ENCODE measurements around the gene TLE1. TPM values are rescaled to one million over a fixed set of nuclear protein-coding genes. Genes with fewer than 3 reads are reported as not detected.

The TLE1 gene
- total and polyA plus RNA-seq, 2 donors (not counting 1 experiment from before 2014, with no cell fraction given), result 33.5 to 80.3 TPM

DNA sequence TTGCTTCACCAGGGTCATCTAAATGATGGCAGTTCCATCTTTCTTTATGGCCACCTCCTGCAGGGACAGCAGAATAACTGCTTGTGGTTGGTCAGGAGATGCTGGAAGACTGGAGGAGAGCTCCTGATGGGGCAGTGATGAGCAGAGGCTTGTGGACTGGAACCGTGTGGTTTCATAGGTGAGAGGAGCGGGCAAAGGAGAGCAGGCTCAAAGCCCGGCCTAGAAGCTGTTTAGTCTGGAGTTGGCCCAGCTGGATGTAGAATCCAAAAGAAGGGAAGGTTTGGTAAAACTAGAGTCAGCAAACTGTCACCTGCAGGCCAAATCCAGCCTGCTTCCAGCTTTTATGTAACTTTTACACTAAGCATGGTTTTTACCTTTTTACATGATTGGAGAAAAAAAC, 32.9 kb upstream of the TLE1 start:
- Histone ChIP-seq H3K36me3 (replicated peaks in 1 of 2; ENCODE audit: control extremely low read depth in 1 of 2, control insufficient read depth in 1 of 2, extremely low read depth in 1 of 2, insufficient read depth in 2 of 2, low read length in 1 of 2) (no peaks in the 10 kb centered on the region), H3K4me3 (ENCODE audit: control extremely low read depth in 1 of 5, extremely low read depth in 1 of 5, insufficient read depth in 1 of 5, low read depth in 2 of 5, low read length in 4 of 5) (no peak overlapping the region), H3K4me2 (replicated peaks; ENCODE audit: low read depth, low read length, poor library complexity, severe bottlenecking) (no peak overlapping the region), H3K9me3 (ENCODE audit: control extremely low read depth in 1 of 3, control insufficient read depth in 2 of 3, insufficient read depth in 1 of 3, low read length in 2 of 3) (peaks cover 0 to 4% (median 0%) of the 10 kb centered on the region in 3 donors), H3K4me1 (ENCODE audit: control insufficient read depth in 2 of 2, insufficient read depth in 2 of 2, low read length in 2 of 2) (peaks cover 0 to under 1% of the 10 kb centered on the region in 2 donors), H3K27ac (ENCODE audit: low read length in 2 of 2) (no peak overlapping the region), H4K20me1 (ENCODE audit: control insufficient read depth, insufficient read depth, low read length, poor library complexity, severe bottlenecking) (no peaks in the 10 kb centered on the region), H3K27me3 (replicated peaks in 1 of 4; ENCODE audit: control extremely low read depth in 1 of 4, control insufficient read depth in 3 of 4, insufficient read depth in 4 of 4, low read length in 3 of 4) (no peaks in the 10 kb centered on the region), H3K9ac (ENCODE audit: low read length) (no peak overlapping the region), H3K79me2 (ENCODE audit: control insufficient read depth, insufficient read depth, low read length) (no peaks in the 10 kb centered on the region), H2AFZ (ENCODE audit: insufficient read depth, low read depth, low read length, poor library complexity, severe bottlenecking) (no peak overlapping the region)
- DNase-seq (no peak), ATAC-seq (ENCODE audit: low read depth) (no peak)
- 93% methylated on average over 3 of the region's 3 CpGs for WGBS (ENCODE audit: insufficient coverage)
- no peak for TF ChIP-seq EZH2 (IDR thresholded peaks at IDR 0.05; ENCODE audit: borderline replicate concordance, insufficient read depth, low read depth, low read length, poor library complexity, severe bottlenecking)
- TF ChIP-seq, protein P1, sequence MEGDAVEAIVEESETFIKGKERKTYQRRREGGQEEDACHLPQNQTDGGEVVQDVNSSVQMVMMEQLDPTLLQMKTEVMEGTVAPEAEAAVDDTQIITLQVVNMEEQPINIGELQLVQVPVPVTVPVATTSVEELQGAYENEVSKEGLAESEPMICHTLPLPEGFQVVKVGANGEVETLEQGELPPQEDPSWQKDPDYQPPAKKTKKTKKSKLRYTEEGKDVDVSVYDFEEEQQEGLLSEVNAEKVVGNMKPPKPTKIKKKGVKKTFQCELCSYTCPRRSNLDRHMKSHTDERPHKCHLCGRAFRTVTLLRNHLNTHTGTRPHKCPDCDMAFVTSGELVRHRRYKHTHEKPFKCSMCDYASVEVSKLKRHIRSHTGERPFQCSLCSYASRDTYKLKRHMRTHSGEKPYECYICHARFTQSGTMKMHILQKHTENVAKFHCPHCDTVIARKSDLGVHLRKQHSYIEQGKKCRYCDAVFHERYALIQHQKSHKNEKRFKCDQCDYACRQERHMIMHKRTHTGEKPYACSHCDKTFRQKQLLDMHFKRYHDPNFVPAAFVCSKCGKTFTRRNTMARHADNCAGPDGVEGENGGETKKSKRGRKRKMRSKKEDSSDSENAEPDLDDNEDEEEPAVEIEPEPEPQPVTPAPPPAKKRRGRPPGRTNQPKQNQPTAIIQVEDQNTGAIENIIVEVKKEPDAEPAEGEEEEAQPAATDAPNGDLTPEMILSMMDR (IDR thresholded peaks at IDR 0.05), result no peak
- Mint-ChIP-seq H3K4me1 (peaks cover 5% of the 10 kb centered on the region), H3K4me3 (no peak overlapping the region), H3K27me3 (no peaks in the 10 kb centered on the region), H3K27ac (no peak overlapping the region), H3K9me3 (ENCODE audit: insufficient read depth) (peaks cover 4% of the 10 kb centered on the region)
- ChIA-PET CTCF (no interaction called here), POLR2A (no interaction called here)
- intact Hi-C loops (cut with micrococcal nuclease), result no loop called here

DNA sequence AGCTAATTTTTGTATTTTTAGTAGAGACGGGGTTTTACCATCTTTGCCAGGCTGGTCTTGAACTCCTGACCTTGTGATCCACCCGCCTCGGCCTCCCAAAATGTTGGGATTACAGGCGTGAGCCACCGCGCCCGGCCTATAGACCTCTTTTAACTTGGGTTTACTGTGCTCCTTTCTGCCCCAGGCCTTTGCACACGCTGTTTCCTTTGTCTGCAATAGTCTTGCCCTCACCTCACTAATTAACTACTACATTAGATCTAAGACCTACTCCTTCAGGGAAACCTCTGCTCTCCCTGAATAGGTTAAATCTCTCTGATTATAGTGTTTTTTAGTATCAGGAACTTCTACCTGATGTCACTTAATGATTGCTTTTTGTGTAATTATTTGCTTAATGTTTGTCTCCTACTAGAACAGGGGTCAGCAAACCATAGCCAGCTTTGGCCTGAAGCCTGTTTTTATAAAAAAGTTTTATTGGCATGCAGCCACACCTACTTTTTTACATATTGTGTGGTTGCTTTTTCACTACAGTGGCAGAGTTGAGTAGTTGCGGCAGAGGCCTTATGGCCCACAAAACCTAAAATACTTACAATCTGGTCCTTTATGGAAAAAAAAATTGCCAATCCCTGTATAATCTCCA, 31.2 kb upstream of the TLE1 start:
- Histone ChIP-seq H3K4me2 (replicated peaks; ENCODE audit: low read depth, low read length, poor library complexity, severe bottlenecking) (no peak overlapping the region), H3K27me3 (replicated peaks in 1 of 4; ENCODE audit: control extremely low read depth in 1 of 4, control insufficient read depth in 3 of 4, insufficient read depth in 4 of 4, low read length in 3 of 4) (no peaks in the 10 kb centered on the region), H3K27ac (ENCODE audit: low read length in 2 of 2) (no peak overlapping the region), H2AFZ (ENCODE audit: insufficient read depth, low read depth, low read length, poor library complexity, severe bottlenecking) (no peak overlapping the region), H3K4me1 (ENCODE audit: control insufficient read depth in 2 of 2, insufficient read depth in 2 of 2, low read length in 2 of 2) (no peaks in the 10 kb centered on the region), H3K9ac (ENCODE audit: low read length) (no peak overlapping the region), H3K36me3 (replicated peaks in 1 of 2; ENCODE audit: control extremely low read depth in 1 of 2, control insufficient read depth in 1 of 2, extremely low read depth in 1 of 2, insufficient read depth in 2 of 2, low read length in 1 of 2) (no peaks in the 10 kb centered on the region), H3K9me3 (ENCODE audit: control extremely low read depth in 1 of 3, control insufficient read depth in 2 of 3, insufficient read depth in 1 of 3, low read length in 2 of 3) (peaks cover 0 to 7% (median 0%) of the 10 kb centered on the region in 3 donors), H3K79me2 (ENCODE audit: control insufficient read depth, insufficient read depth, low read length) (no peaks in the 10 kb centered on the region), H3K4me3 (ENCODE audit: control extremely low read depth in 1 of 5, extremely low read depth in 1 of 5, insufficient read depth in 1 of 5, low read depth in 2 of 5, low read length in 4 of 5) (no peak overlapping the region), H4K20me1 (ENCODE audit: control insufficient read depth, insufficient read depth, low read length, poor library complexity, severe bottlenecking) (no peaks in the 10 kb centered on the region)
- no peak for TF ChIP-seq EZH2 (IDR thresholded peaks at IDR 0.05; ENCODE audit: borderline replicate concordance, insufficient read depth, low read depth, low read length, poor library complexity, severe bottlenecking)
- TF ChIP-seq, protein P1 (IDR thresholded peaks at IDR 0.05), result no peak
- intact Hi-C loops (cut with micrococcal nuclease), result no loop called here
- Mint-ChIP-seq H3K4me3 (no peak overlapping the region), H3K27ac (no peak overlapping the region), H3K27me3 (no peaks in the 10 kb centered on the region), H3K4me1 (peaks cover 3% of the 10 kb centered on the region), H3K9me3 (ENCODE audit: insufficient read depth) (peaks cover 4% of the 10 kb centered on the region)
- WGBS (ENCODE audit: insufficient coverage), result 97% methylated on average over 7 of the region's 9 CpGs
- POLR2A ChIA-PET, result no interaction called here
- ATAC-seq (ENCODE audit: low read depth) (no peak), DNase-seq (no peak)
- CTCF ChIA-PET, result no interaction called here
